Loucy (cell line): ENCODE results near the gene GUCY1A2.

ENCODE experiments used
- CTCF ChIP-seq: fragments of 200-600 bp; sonication (generic); conservative IDR thresholded peaks from 2 replicates; pipeline ENCODE4 v1.5.1; 2014; ENCODE audit warnings: mild to moderate bottlenecking, antibody characterized with exemption, low read length
- EZH2phosphoT487 ChIP-seq: fragments of 200-600 bp; IDR thresholded peaks from 2 replicates; pipeline ENCODE4 v1.6.1; 2018; ENCODE audit warnings: antibody characterized with exemption, mild to moderate bottlenecking, moderate library complexity, borderline replicate concordance

- no peak for TF ChIP-seq CTCF
- TF ChIP-seq EZH2phosphoT487 = no peak
Measured at GRCh38 chr11:106694501-106694900, 323.8 kb downstream of the GUCY1A2 start.
